Measurements from ENCODE around the gene KHNYN. TPM values are rescaled to one million over a fixed set of nuclear protein-coding genes. Genes with fewer than 3 reads are reported as not detected.
"Not testable (repeated sequence)": the region's sequence is repeated elsewhere in the genome, so short reads cannot be mapped to it uniquely, and the experiment has no call there.

Gene KHNYN
- total RNA-seq, 2 experiments from 2014 or later, result 53.4 to 57.9 TPM

DNA sequence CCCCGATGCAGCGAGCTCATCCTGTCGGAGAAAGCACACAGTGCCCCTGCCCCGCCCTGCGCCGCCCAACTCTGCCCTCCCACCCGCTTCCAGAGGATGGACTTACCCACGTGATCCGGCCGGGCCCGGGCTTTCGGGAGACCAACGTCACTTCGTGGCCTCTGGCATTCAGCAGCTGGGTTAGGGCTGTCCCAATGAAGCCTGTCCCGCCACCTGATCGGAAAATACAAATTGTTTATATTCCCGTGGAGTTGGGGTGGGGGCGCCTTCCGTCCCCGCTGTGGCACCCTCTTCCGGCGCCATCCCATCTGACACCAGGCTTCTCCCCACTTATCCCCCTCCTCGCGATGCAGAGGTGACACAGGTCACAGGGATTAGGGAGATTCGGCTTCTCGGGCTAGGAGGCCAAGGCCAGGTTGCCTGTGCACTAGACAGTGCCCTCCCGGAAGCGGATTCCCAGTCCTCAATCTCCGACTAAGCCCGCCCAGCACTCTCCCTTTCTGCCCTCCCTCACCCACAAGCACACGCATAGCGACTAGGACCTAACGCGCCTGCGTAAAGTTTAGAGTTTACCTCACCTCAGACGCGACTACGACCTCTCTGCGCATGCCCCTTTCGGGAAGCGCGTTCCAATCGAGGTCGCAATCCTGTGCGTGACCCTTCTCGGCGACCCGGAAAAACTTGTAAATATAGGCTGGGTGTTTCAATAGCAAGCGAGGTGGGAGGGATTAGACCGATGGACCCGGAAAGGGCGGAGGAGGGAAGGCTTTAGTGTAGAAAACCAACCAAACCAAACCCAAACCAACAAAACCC, 12.7 kb downstream of the KHNYN start, which contains the start of gene SDR39U1:
Gene SDR39U1, minus strand, starts transcription at position 537 of the 813 bp plus-strand sequence. Its CDS starts 7 bp downstream, at position 530.
- ChIA-PET POLR2A (interaction anchor here (0.6 to 2.0 kb wide), 7 partner anchors 11 to 231 kb away, joined by 3 to 32 read pairs (median 6); partner anchors contain the start of genes CBLN3, KHNYN and TINF2), CTCF (interaction anchor here (0.6 to 3.4 kb wide), 6 partner anchors 9 to 109 kb away, joined by 3 to 45 read pairs (median 3); partner anchors contain the start of genes ADCY4, CBLN3 and KHNYN)

DNA sequence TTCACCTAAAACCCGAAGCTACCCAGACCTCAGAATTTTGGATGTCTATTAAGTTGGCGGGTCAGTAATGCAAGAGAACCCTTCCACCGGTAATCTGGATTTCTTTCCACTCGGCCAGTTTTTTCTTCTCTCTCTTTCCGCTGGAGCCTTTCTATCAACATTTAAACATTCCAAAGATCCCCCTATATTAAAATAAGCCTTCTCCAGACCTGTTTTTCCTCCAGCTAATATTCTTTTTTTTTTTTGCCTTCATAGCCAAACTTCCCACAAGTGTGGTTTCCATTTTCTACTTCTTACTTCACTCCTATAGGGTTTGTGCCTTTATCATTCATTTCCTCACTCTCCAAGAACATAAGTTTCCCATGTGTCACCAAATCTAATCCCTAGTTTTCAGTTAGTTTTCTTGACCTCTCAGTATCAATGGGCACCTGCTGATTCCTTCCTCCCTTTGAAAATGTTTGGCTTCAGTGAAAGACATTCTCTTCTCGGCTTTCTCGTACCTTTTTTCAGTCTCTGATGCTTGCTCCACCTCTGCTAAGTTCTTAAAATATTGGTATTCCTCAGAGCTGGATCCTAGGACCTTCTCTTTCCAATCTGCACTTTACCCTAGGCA, 13.4 kb downstream of the KHNYN start:
- CTCF ChIA-PET, result interaction anchor here (0.6 to 1.0 kb wide), 5 partner anchors 10 to 110 kb away, joined by 3 to 5 read pairs (median 4); no protein-coding TSS in a partner anchor
- POLR2A ChIA-PET, result interaction anchor here (0.6 kb wide), 1 partner anchor 11 kb away, joined by 5 read pairs; no protein-coding TSS in a partner anchor

DNA sequence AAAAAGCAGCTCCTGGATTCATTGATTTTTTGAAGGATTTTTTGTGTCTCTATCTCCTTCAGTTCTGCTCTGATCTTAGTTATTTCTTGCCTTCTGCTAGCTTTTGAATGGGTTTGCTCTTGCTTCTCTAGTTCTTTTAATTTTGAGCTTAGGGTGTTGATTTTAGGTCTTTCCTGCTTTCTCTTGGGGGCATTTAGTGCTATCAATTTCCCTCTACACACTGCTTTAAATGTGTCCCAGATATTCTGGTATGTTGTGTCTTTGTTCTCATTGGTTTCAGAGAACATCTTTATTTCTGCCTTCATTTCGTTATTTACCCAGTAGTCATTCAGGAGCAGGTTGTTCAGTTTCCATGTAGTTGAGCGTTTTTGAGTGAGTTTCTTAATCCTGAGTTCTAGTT, 21.1 kb downstream of the KHNYN start:
- CTCF ChIA-PET, POLR2A ChIA-PET: not testable (repeated sequence)

DNA sequence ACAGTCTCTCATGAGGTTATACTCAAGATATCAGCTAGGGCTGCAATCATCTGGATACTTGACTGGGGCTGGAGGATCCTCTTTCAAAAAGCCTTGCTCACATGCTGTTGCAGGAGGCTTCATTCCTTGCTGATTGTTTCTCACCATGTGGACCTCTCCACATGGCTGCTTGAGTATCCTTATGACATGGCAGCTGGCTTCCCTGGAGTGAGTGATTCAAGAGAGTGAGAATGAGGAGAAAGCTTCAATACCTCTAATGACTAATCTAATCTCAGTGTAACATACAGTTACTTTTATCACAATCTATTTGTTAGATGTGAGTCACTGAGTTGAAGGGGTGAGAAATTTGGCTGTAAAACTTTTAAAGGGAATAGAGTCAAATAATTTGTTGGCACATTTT, 27.2 kb downstream of the KHNYN start:
- ChIA-PET POLR2A (no interaction called here), CTCF (no interaction called here)

DNA sequence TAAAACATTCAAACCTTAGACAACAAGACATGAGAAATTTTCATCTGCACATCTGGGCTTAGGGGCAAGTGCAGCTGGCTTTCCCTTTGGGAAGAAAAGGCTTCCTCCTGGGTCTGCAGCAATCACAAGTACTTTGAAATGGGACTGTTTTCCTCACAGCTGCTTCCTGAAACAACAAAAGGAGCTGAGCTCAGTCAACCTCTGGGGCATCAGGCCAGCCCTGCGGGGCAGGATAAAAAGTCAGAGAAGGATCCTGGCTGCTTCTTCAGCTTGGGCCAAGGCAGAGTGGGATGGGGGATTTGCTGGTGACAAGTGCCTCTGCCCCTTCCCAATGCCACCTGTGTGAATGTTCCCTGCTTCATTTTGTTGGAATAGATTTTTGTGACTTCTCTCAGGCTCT, 29.0 kb downstream of the KHNYN start:
- POLR2A ChIA-PET, result no interaction called here
- CTCF ChIA-PET, result no interaction called here

DNA sequence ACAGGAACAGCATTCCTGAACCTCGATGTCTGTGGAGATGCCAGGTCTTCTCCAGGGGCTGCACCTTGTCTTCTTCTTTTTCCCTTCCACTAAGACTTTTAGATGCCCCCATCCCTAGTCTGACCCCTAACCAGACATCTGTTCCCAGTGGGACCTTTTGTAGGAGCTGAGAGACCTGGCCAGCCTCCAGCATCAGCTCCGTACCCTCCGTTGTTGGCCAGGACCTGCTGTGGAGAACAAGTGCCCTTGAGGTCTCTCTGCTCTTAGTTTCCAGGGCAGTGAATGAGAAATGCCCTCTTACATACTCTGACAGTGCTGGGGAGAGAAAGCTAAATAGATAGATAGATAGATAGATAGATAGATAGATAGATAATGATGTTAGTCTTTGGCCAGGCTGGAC, 29.6 kb downstream of the KHNYN start:
- CTCF ChIA-PET, result no interaction called here
- POLR2A ChIA-PET, result no interaction called here

DNA sequence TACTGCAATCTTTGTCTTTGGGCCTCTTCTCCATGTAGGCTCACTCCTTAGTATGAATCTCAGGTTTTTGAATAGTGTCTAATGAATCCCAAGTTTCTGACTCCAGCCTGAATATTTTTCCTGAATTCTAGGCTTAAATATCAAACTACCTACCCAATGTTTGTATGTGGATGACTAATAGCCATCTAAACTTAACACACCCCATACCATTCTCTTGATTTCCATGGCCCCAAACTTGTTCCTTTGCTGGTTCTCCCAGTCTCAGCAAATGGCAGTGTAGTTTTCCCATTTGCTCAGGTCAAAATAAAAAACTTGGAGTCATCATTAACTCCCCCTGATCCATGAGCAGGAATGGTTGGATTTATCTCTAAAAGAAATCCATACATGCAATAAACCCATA, 31.6 kb downstream of the KHNYN start:
- POLR2A ChIA-PET, result no interaction called here

DNA sequence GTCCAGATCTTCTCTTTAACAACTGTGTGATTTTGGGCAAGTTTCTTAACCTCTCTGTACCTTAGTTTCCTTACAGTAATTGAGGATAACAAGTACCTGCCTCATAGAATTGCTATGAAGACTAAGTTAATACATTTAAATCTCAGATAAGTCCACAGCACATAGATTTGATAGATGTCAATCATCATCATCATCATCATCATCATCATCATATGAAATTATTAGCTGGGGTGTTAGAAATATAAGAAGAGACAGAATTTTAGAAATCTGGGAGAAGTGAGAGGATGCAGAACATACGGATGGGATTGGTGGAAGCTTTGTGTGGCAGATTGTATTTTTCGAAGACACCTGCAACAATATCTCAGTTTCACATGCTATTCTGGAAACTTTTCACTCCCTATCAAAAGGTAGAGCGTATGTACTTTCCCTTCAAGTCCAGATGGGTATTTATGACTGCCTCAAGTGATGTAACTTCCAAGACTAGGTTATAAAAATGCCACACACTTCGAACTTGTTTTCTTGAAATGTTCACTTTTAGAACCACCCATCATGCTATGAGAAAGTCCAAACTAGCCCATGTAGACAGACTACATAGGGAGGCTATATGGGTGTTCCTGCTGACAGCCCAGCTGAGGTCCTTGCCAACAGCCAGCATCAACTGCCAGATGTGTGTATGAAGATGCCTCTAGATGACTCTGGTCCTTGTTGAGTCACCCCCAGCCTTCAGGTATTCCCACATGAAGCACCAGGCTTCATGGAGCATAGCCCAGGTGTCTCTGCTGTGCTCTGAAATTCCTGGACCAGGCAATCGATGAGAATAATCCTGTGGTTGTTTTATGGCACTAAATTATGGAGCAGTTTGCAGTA, 33.5 kb downstream of the KHNYN start:
- POLR2A ChIA-PET, result no interaction called here

More for the DNA sequence above, 31.6 kb downstream of the KHNYN start:
- CTCF ChIA-PET, result no interaction called here

DNA sequence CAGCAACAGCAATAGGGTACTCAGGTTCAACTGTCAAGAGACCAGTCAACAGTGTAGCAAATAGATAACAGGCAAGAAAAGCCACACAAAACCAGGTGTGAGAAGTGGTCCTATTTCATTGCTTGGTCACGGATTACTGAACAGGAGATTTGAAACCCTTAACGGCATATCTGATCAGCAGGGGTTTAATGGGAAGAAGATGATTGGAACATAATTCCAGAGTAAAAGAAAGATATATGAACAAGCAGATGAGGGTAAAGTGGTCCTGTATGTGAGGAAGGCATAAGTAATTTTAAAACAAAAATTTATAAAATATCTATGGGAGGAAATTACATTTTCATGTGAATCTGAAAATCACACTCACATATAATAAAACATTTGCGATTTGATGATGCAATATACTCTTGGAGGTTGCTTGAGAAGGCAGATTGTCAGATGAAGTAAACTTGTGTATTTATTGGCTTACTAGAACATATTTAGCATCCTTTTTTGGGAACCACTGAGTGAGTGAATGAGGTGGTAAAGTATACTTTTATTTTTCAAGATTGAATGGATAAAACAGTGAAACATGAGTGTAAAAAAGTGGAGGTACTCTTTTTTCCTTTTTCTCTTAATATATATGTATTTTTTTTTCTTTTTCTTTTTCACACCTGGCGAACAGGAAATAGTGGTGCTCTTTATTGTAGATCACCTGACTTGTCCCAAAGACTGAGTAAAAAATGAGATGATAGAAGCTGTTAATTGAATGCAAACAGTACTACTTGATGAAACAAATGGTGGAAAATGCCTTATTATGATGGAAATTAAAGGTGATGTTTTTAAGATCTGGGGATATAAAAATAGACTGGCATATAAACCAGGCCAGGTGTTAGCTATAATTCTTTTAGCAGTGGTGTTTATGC, 34.4 kb downstream of the KHNYN start:
- ChIA-PET CTCF (interaction anchor here (1.2 kb wide), 1 partner anchor 18 kb away, joined by 3 read pairs; no protein-coding TSS in a partner anchor), POLR2A (no interaction called here)

More for the DNA sequence above, 33.5 kb downstream of the KHNYN start:
- CTCF ChIA-PET, result no interaction called here

DNA sequence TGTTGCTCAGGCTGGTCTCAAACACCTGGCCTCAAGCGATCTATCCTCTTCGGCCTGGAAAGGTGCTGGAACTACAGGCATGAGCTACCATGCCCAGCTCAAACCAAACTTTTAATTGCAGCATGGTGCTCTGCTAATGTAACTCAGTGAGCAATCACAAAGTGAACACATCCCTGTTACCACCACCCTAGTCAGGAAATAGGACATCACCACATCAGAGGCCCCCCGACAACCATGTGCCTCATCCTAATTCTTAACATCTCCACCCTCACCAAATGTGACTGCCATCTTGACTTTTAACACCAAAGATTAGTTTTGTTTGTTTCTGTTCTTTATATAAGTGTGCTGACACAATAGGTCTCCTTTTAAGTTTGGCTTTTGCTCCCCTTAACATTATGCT, 35.6 kb downstream of the KHNYN start:
- ChIA-PET CTCF (interaction anchor here (1.2 kb wide), 1 partner anchor 17 kb away, joined by 3 read pairs; no protein-coding TSS in a partner anchor), POLR2A (no interaction called here)

DNA sequence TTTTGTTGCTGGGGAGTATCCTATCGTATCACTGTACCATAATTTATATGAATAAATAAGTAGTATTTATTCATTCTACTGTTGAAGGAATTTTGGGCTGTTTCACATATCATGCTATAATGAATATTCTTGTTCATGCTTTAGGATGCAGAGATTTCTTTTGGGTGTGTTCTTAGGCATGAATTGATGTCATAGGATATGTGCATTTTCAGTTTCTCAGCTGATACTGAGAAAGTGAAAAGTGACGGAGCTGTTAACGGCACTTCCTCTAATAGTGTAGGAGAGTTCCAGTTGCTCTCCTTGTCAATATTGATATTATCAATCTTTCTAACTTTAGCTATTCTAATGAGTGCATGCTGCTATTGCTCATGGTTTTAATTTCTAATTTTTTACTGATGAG, 36.1 kb downstream of the KHNYN start:
- ChIA-PET CTCF (no interaction called here), POLR2A (no interaction called here)

DNA sequence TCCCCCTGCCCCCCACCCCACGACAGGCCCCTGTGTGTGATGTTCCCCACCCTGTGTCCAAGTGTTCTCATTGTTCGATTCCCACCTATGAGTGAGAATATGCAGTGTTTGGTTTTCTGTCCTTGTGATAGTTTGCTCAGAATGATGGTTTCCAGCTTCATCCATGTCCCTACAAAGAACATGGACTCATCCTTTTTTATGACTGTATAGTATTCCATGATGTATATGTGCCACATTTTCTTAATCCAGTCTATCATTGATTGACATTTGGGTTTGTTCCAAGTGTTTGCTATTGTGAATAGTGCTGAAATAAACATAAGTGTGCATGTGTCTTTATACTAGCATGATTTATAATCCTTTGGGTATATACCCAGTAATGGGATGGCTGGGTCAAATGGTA, 40.7 kb downstream of the KHNYN start:
- CTCF ChIA-PET, POLR2A ChIA-PET: not testable (repeated sequence)

DNA sequence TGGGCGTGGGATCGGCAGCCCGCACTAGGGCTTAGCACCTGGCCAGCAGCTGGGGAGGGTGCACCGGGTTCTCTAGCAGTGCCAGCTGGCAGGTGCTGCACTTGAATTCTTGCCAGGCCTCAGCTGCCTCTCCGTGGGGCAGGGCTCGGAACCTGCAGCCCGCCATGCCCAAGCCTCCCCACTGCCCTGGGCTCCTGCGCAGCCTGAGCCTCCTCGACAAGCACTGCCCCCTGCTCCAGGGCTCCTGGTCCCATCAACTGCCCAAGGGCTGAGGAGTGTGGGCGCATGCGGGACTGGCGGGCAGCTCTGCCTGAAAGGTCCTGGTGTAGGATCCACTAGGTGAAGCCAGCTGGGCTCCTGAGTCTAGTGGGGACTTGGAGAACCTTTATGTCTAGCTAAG, 43.5 kb downstream of the KHNYN start:
- CTCF ChIA-PET, result no interaction called here
- POLR2A ChIA-PET, result no interaction called here

DNA sequence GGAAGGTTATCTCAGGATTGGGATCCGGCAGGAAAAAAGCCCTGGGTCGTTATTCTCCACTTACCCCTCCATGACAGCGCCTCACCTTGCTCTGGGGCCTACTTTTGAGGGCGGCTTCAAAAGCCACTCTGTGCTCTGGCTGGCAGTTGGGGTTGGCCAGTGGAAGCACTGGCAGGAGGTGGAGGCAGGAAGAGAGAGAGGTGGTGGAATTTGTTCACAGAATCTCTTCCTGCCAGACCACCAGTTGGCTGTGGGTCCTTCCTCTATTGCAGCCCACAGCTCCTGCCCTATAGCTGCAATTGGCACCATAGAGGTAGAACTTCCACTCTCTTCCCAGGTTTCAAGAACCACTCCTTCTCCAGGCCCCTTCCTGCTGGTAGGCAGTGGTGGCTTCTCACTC, 45.5 kb downstream of the KHNYN start:
- ChIA-PET CTCF (no interaction called here), POLR2A (no interaction called here)

DNA sequence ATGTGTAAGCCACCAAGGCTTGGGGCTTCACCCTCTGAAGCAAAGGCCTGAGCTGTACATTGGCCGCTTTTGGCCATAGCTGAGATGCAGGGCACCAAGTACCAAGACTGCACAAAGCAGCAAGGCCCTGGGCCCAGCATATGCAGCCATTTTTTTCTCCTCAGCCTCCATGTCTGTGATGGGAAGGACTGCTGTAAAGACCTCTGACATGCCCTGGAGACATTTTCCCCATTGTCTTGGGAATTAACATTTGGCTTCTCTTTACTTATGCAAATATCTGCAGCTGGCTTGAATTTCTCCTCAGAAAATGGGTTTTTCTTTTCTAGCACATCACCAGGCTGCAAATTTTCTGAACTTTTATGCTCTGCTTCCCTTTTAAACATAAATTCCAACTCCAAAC, 50.2 kb downstream of the KHNYN start:
- POLR2A ChIA-PET, CTCF ChIA-PET: not testable (repeated sequence)

DNA sequence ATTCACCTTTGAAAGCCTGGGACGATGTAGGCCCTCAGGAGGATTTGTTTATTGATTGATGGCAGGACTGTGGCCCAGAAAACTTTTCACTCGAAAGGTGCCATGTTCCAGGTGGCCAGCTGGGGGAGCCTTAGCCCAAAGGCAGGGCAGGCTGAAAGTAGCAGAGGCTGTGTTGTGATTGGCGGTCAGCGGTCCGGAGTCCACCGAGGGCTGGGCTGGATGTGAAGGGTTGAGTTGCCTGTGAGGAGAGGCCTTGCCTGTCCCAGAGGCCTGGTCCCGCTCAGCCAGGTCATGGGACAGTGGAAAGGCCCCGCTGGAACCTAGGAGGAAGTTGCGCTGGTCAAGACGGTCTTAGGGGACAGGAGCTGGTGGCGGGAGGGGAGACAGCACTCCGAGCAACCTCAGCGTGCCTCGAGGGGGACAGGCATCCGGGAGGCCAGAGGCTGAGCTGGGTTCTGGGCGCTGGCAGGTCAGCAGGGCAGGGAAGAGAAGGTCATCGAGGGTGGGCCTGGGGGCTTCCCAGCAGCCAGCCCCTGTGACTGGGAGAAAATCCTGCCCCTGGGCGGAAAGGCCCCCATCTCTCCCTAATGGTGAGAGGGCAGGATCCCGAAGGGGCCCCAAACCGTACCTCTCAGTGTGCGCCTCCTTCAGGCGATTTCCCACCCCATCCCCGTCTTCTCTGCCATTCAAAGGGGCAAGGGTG, 52.0 kb downstream of the KHNYN start:
- ChIA-PET CTCF (interaction anchor here (0.8 to 1.4 kb wide), 7 partner anchors 17 to 229 kb away, joined by 3 to 5 read pairs (median 3); no protein-coding TSS in a partner anchor), POLR2A (no interaction called here)

DNA sequence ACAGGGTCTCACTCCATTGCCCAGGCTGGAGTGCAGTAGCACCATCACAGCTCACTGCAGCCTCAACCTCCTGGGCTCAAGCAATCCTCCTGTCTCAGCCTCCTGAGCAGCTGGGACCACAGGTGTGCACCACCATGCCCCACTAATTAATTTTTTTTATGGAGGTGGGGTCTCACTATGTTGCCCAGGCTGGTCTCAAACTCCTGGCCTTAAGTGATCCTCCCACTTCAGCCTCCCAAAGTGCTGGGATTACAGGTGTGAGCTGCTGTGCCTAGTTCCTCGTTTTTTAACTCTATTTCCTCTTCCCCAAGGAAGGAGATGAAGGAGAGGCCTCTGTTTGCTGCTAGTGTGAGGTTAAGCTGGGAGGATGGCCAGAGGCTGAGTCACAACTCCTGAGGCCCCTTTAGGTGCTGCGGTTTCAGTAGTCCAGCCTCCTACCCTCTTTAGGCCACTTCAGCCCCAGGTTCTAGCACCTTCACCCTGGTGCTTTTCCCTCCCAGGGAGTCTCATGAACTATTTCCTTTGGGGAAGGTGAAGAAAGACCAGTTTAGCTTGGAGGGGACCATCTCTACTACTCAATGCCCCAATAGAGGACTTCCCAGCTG, 53.0 kb downstream of the KHNYN start:
- POLR2A ChIA-PET, result not testable (repeated sequence)
- CTCF ChIA-PET, result interaction anchor here (1.0 to 1.4 kb wide), 2 partner anchors 126 to 228 kb away, joined by 4 to 5 read pairs; partner anchors contain the start of gene GZMH

Measured in activated CD8-positive, alpha-beta memory T cell treated with anti-CD3 and anti-CD28 coated beads for 36 hours (primary cell).